H1 (cell line): ENCODE data around the gene MDH1. TPM values are rescaled to one million over a fixed set of nuclear protein-coding genes. Genes with fewer than 3 reads are reported as not detected.

Experiments used
- CTCF ChIA-PET: fragments of 300-600 bp; sonication (Branson Sonifier 250); formaldehyde crosslinking; loops from one replicate; lab custom pipeline; 2021; ENCODE audit not compliant: partially characterized antibody; lab: Charles Lee
- POLR2A ChIA-PET: fragments of 300-600 bp; sonication (Branson Sonifier 250); formaldehyde crosslinking; loops from one replicate; lab custom pipeline; 2021; ENCODE audit warnings: inconsistent platforms; ENCODE audit not compliant: partially characterized antibody; lab: Charles Lee
- DNase-seq, 2 experiments: peaks; one replicate each; pipeline versions ENCODE4 v3.0.0 to v3.0.0-alpha.2; 2010 to 2022; ENCODE audit warnings: low spot score in 2 of 2, low read depth in 1 of 2, mixed read lengths in 1 of 2
- FAIRE-seq: peaks from 2 replicates; lab custom pipeline; 2011; peaks lifted over from hg19 to GRCh38; lab: Jason Lieb, UNC
- H2AFZ ChIP-seq: 2 replicates; pipeline ENCODE4 v1.8.1; 2012; ENCODE audit warnings: low read length, inconsistent platforms
- H2AK5ac ChIP-seq: 2 replicates; pipeline ENCODE4 v1.6.1; 2013; ENCODE audit warnings: low read depth, low read length
- H2BK120ac ChIP-seq: replicated peaks from 2 replicates; pipeline ENCODE3; 2013; ENCODE audit warnings: low read depth, low read length, inconsistent platforms
- H2BK12ac ChIP-seq: 2 replicates; pipeline ENCODE4 v1.6.1; 2013; ENCODE audit warnings: low read depth, low read length
- H2BK15ac ChIP-seq: 2 replicates; pipeline ENCODE4 v1.6.1; 2013; ENCODE audit warnings: low read length
- H2BK20ac ChIP-seq: 2 replicates; pipeline ENCODE4 v1.6.1; 2013; ENCODE audit warnings: low read length
- H2BK5ac ChIP-seq: 2 replicates; pipeline ENCODE4 v1.6.1; 2013; ENCODE audit warnings: low read depth, low read length
- H3K14ac ChIP-seq: 2 replicates; pipeline ENCODE4 v1.6.1; 2013; ENCODE audit warnings: inconsistent platforms; ENCODE audit not compliant: insufficient read length
- H3K18ac ChIP-seq: 2 replicates; pipeline ENCODE4 v1.6.1; 2013; ENCODE audit warnings: low read length; ENCODE audit errors: extremely low read depth
- H3K23ac ChIP-seq: 2 replicates; pipeline ENCODE4 v1.6.1; 2013; ENCODE audit warnings: inconsistent platforms; ENCODE audit not compliant: insufficient read length
- H3K23me2 ChIP-seq: 2 replicates; pipeline ENCODE4 v1.6.1; 2013; ENCODE audit warnings: low read depth, low read length
- H3K27ac ChIP-seq: 2 replicates; pipeline ENCODE4 v1.6.1; 2011; ENCODE audit warnings: low read depth, low read length, inconsistent platforms
- H3K27me3 ChIP-seq, 4 experiments: replicated peaks in 1 of 4; 1 replicate in 1 of 4; 2 replicates in 3 of 4; pipeline versions ENCODE4 v1.6.1 to v1.8.1; 2011 to 2013; ENCODE audit warnings: low read length in 3 of 4, mild to moderate bottlenecking in 3 of 4, inconsistent platforms in 2 of 4, mixed read lengths in 2 of 4, moderate library complexity in 1 of 4; ENCODE audit not compliant: control insufficient read depth in 3 of 4, insufficient read depth in 3 of 4; ENCODE audit errors: extremely low read depth in 1 of 4
- H3K36me3 ChIP-seq, 4 experiments: 2 replicates each; pipeline versions ENCODE4 v1.6.1 to v1.8.1; 2011 to 2013; ENCODE audit warnings: mild to moderate bottlenecking in 4 of 4, low read length in 3 of 4, moderate library complexity in 2 of 4, control low read depth in 1 of 4, inconsistent platforms in 1 of 4; ENCODE audit not compliant: insufficient read depth in 4 of 4, control insufficient read depth in 2 of 4
- H3K4ac ChIP-seq: replicated peaks from 2 replicates; pipeline ENCODE3; 2013; ENCODE audit warnings: low read length, low read depth, mixed read lengths, inconsistent platforms; ENCODE audit not compliant: insufficient read length
- H3K4me1 ChIP-seq, 4 experiments: replicated peaks in 1 of 4; 1 replicate in 1 of 4; 2 replicates in 3 of 4; pipeline versions ENCODE4 v1.6.1 to v1.8.1; 2011 to 2013; ENCODE audit warnings: low read length in 3 of 4, inconsistent platforms in 2 of 4, mixed read lengths in 1 of 4; ENCODE audit not compliant: insufficient read depth in 4 of 4, control insufficient read depth in 3 of 4
- H3K4me2 ChIP-seq, 2 experiments: 2 replicates each; pipeline versions ENCODE4 v1.6.1 to v1.8.1; 2011 to 2013; ENCODE audit warnings: low read depth in 2 of 2, low read length in 2 of 2, control low read depth in 1 of 2, inconsistent platforms in 1 of 2, mild to moderate bottlenecking in 1 of 2; ENCODE audit not compliant: insufficient read depth in 1 of 2
- H3K4me3 ChIP-seq, 4 experiments: fragments of 200-600, 300-600 bp in 1 of 4; sonication (generic), shearing (Covaris generic), sonication (Bioruptor Twin) in 1 of 4; 2 replicates each; pipeline versions ENCODE4 v1.5.1 to v1.8.1; 2011 to 2016; ENCODE audit warnings: low read length in 4 of 4, low read depth in 3 of 4, control low read depth in 2 of 4, inconsistent platforms in 2 of 4, mild to moderate bottlenecking in 2 of 4, mixed read lengths in 1 of 4, moderate library complexity in 1 of 4; ENCODE audit not compliant: insufficient read depth in 2 of 4; ENCODE audit errors: extremely low read depth in 1 of 4
- H3K56ac ChIP-seq: replicated peaks from 2 replicates; pipeline ENCODE3; 2013; ENCODE audit warnings: low read depth, mild to moderate bottlenecking, mixed read lengths, low read length, inconsistent platforms; ENCODE audit not compliant: insufficient read length
- H3K79me1 ChIP-seq: 2 replicates; pipeline ENCODE4 v1.6.1; 2013; ENCODE audit warnings: low read depth, low read length, control low read depth
- H3K79me2 ChIP-seq, 2 experiments: 2 replicates each; pipeline versions ENCODE4 v1.6.1 to v1.8.1; 2012 to 2013; ENCODE audit warnings: low read length in 2 of 2, mild to moderate bottlenecking in 2 of 2, inconsistent platforms in 1 of 2; ENCODE audit not compliant: insufficient read depth in 2 of 2, control insufficient read depth in 1 of 2
- H3K9ac ChIP-seq, 4 experiments: replicated peaks in 1 of 4; 1 replicate in 1 of 4; 2 replicates in 3 of 4; pipeline versions ENCODE4 v1.6.1 to v1.8.1; 2011 to 2013; ENCODE audit warnings: low read depth in 3 of 4, low read length in 3 of 4, control low read depth in 2 of 4, mild to moderate bottlenecking in 2 of 4, moderate library complexity in 2 of 4, inconsistent platforms in 1 of 4; ENCODE audit errors: extremely low read depth in 1 of 4
- H3K9me3 ChIP-seq, 2 experiments: 2 replicates each; pipeline versions ENCODE4 v1.6.1 to v1.8.1; 2012 to 2013; ENCODE audit warnings: mild to moderate bottlenecking in 2 of 2, moderate library complexity in 2 of 2, control low read depth in 1 of 2, inconsistent platforms in 1 of 2, low read depth in 1 of 2, low read length in 1 of 2, mixed read lengths in 1 of 2; ENCODE audit not compliant: insufficient read depth in 2 of 2
- H4K20me1 ChIP-seq, 2 experiments: replicated peaks in 1 of 2; 2 replicates each; pipeline versions ENCODE3 to v1.8.1; 2011 to 2013; ENCODE audit warnings: inconsistent platforms in 2 of 2, low read length in 2 of 2, mild to moderate bottlenecking in 1 of 2; ENCODE audit not compliant: insufficient read depth in 2 of 2, control insufficient read depth in 1 of 2
- H4K5ac ChIP-seq: 2 replicates; pipeline ENCODE4 v1.6.1; 2013; ENCODE audit warnings: low read length, low read depth, mixed read lengths, inconsistent platforms; ENCODE audit not compliant: insufficient read length
- H4K8ac ChIP-seq: 2 replicates; pipeline ENCODE4 v1.8.0; 2013; ENCODE audit warnings: mild to moderate bottlenecking, moderate library complexity, low read length, inconsistent platforms; ENCODE audit not compliant: insufficient read depth; ENCODE audit errors: extremely low read depth
- H4K91ac ChIP-seq: replicated peaks from 2 replicates; pipeline ENCODE3; 2013; ENCODE audit warnings: low read length, mixed read lengths, inconsistent platforms; ENCODE audit not compliant: insufficient read length
- CBX5 ChIP-seq: fragments of 300-800, 300-1000 bp; sonication (generic); IDR thresholded peaks from 2 replicates; pipeline ENCODE4 v1.7.1; 2016; ENCODE audit warnings: antibody characterized with exemption, low read length, low read depth
- RBBP5 ChIP-seq: IDR thresholded peaks from 2 replicates; pipeline ENCODE4 v1.7.1; 2012; ENCODE audit warnings: low read depth, mild to moderate bottlenecking, inconsistent platforms, low read length, moderate library complexity, borderline replicate concordance
- WGBS, 2 experiments: shearing (Covaris generic) in 1 of 2; methylation state at CpG; one replicate each; pipeline versions ENCODE4 v1.1.6 to v1.1.7; 2013 to 2015; ENCODE audit warnings: low lambda C conversion rate in 2 of 2, mixed read lengths in 2 of 2, inconsistent platforms in 1 of 2, low coverage in 1 of 2, missing lambda C conversion rate in 1 of 2; ENCODE audit not compliant: insufficient replicate concordance in 2 of 2, insufficient coverage in 1 of 2, insufficient read length in 1 of 2; ENCODE audit errors: extremely low coverage in 1 of 2, missing lambda C conversion rate in 1 of 2; 5-methylcytosine and 5-hydroxymethylcytosine counted together
- polyA plus RNA-seq, 7 experiments: library from polyadenylated mRNA; depleted of rRNA in 3 of 7; stranded (reverse) in 5 of 7; unstranded in 2 of 7; fragments of >200 nt in 5 of 7; fragments of 200-250 nt in 2 of 7; gene quantifications; 1 replicate in 5 of 7; 2 replicates in 1 of 7; 4 replicates in 1 of 7; pipeline versions ENCODE4 v1.2.1 to v1.2.3, GENCODE V29; 2011 to 2013; ENCODE audit warnings: missing spikeins in 2 of 7, mixed read lengths in 2 of 7
- total RNA-seq: library from RNA; stranded (reverse); fragmentation: NEBNext Ultra II Directional; extraction: Animal tissue kit (Norgen Biotek cat#: 25700); gene quantifications from 2 replicates; pipeline ENCODE4 v1.2.1, GENCODE V29; 2021

The MDH1 gene
- total and polyA plus RNA-seq, 2 of the 8 experiments (the other 6 are each of a cell fraction or from before 2014, with no cell fraction given), result 353 to 376 TPM

DNA sequence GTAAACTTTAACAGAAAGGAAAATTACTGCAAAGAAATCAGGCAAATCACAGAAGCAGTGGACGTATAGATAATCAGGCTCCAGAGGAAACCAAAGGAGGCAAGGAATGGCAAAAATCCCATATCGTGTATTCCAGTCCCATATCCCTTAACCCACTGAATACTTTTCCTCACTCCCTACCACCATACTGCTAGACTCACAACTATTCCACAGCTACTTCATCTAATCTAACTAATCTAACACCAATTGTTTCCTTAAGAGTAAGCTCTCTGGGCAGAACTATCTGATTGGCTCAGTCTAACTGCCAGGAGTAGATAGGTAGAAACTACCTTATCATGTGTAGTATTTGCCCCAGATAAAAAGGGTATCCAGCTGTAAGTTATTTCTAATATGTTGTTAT lies 16.8 kb upstream of the MDH1 start:
- Histone ChIP-seq H2AK5ac (no peak overlapping the region), H3K4me3 (no peak overlapping the region), H3K4ac (no peak overlapping the region), H3K56ac (no peak overlapping the region), H2AFZ (no peak overlapping the region), H2BK120ac (no peak overlapping the region), H3K18ac (no peak overlapping the region), H3K23me2 (no peaks in the 10 kb centered on the region), H4K20me1 (no peaks in the 10 kb centered on the region), H3K27ac (no peak overlapping the region; the same call in 1 of the 2 replicates), H2BK20ac (no peak overlapping the region), H2BK12ac (no peak overlapping the region), H3K27me3 (no peaks in the 10 kb centered on the region), H3K9ac (no peak overlapping the region), H3K4me1 (peaks cover 0 to 11% (median 6%) of the 10 kb centered on the region in 4 experiments; a peak in 5 of 7 replicates), H2BK5ac (no peak overlapping the region), H3K4me2 (no peak overlapping the region), H3K9me3 (no peaks in the 10 kb centered on the region), H4K91ac (no peak overlapping the region), H3K79me2 (peaks cover 0 to 65% of the 10 kb centered on the region in 2 experiments; a peak in 3 of 4 replicates), H4K8ac (no peak overlapping the region), H3K36me3 (no peaks in the 10 kb centered on the region), H2BK15ac (no peak overlapping the region), H4K5ac (no peak overlapping the region), H3K23ac (no peak overlapping the region), H3K14ac (no peak overlapping the region), H3K79me1 (no peaks in the 10 kb centered on the region)
- FAIRE-seq (no peak), DNase-seq (no peak)
- 94% methylated on average over 2 of the region's 2 CpGs; no CpG with 5 or more reads in 1 of the 2 experiments for WGBS, 2 experiments
- ChIA-PET CTCF (interaction anchor here (0.7 kb wide), 1 partner anchor 261 kb away, joined by 3 read pairs; no protein-coding TSS in a partner anchor), POLR2A (no interaction called here)
- TF ChIP-seq CBX5 (no peak), RBBP5 (no peak)
